ENCODE results near the gene USP8.

The USP8 gene

GRCh38 chr15:50476143-50476542 lies 51.9 kb downstream of the USP8 start:
- TF ChIP-seq TAF1 (IDR thresholded peaks at IDR 0.05; ENCODE audit: borderline replicate concordance, insufficient read depth, low read length) (no peak), SIN3A (IDR thresholded peaks at IDR 0.05; ENCODE audit: borderline replicate concordance, insufficient read depth, low read length) (no peak), FOXP2 (optimal IDR thresholded peaks at IDR 0.05; ENCODE audit: borderline replicate concordance, extremely low read depth, extremely low read length, insufficient read depth) (no peak), REST (IDR thresholded peaks at IDR 0.05; ENCODE audit: insufficient read depth in 1 of 2, low read depth in 2 of 2, low read length in 2 of 2) (no peak), POLR2AphosphoS5 (IDR thresholded peaks at IDR 0.05; ENCODE audit: low read depth, low read length) (no peak)

DNA sequence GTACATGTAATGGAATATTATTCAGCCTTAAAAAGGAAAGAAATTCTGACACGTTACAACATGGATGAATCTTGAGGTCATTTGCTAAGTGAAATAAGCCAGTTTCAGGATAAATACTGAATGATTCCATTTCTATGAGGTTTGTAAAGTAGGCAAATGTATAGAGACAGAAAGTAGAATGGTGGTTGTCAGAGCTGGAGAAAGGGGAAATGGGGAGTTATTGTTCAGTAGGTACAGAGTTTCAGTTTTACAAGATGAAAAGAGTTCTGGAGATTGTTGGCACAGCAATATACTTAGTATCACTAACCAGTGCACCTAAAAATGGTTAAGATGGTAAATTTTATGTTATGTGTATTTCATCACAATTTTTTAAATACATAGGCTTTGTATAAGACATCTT lies 60.6 kb downstream of the USP8 start:
- TF ChIP-seq FOXP2 (optimal IDR thresholded peaks at IDR 0.05; ENCODE audit: borderline replicate concordance, extremely low read depth, extremely low read length, insufficient read depth) (no peak), TAF1 (IDR thresholded peaks at IDR 0.05; ENCODE audit: borderline replicate concordance, insufficient read depth, low read length) (no peak), SIN3A (IDR thresholded peaks at IDR 0.05; ENCODE audit: borderline replicate concordance, insufficient read depth, low read length) (no peak), REST (IDR thresholded peaks at IDR 0.05; ENCODE audit: insufficient read depth in 1 of 2, low read depth in 2 of 2, low read length in 2 of 2) (no peak), POLR2AphosphoS5 (IDR thresholded peaks at IDR 0.05; ENCODE audit: low read depth, low read length) (no peak)

- TF ChIP-seq FOXP2 (optimal IDR thresholded peaks at IDR 0.05; ENCODE audit: borderline replicate concordance, extremely low read depth, extremely low read length, insufficient read depth) (no peak), POLR2AphosphoS5 (IDR thresholded peaks at IDR 0.05; ENCODE audit: low read depth, low read length) (no peak), TAF1 (IDR thresholded peaks at IDR 0.05; ENCODE audit: borderline replicate concordance, insufficient read depth, low read length) (no peak), SIN3A (IDR thresholded peaks at IDR 0.05; ENCODE audit: borderline replicate concordance, insufficient read depth, low read length) (no peak), REST (IDR thresholded peaks at IDR 0.05; ENCODE audit: insufficient read depth in 1 of 2, low read depth in 2 of 2, low read length in 2 of 2) (no peak)
Measured at GRCh38 chr15:50485389-50485788, 61.2 kb downstream of the USP8 start.

GRCh38 chr15:50487287-50487686 lies 63.1 kb downstream of the USP8 start:
- TF ChIP-seq SIN3A (IDR thresholded peaks at IDR 0.05; ENCODE audit: borderline replicate concordance, insufficient read depth, low read length): no peak

DNA sequence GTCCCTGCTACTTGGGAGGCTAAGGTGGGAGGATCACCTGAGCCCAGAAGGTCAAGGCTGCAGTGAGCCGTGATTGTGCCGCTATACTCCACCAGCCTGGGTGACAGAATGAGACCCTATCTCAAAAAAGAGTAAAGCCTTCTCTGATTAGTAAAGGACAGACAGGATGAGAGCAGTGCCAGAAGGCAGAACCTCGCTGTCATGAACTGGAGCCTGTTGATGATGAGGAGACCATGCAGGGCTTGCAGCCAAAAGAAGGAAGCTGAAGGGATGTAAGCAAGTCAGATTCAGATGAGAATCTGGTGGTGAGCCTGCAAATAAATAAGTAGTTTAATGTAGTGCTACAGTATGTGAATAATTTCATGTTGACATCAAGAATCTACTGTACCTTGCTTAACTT lies 69.4 kb downstream of the USP8 start:
- TF ChIP-seq REST (IDR thresholded peaks at IDR 0.05; ENCODE audit: insufficient read depth in 1 of 2, low read depth in 2 of 2, low read length in 2 of 2) (no peak), SIN3A (IDR thresholded peaks at IDR 0.05; ENCODE audit: borderline replicate concordance, insufficient read depth, low read length) (no peak), FOXP2 (optimal IDR thresholded peaks at IDR 0.05; ENCODE audit: borderline replicate concordance, extremely low read depth, extremely low read length, insufficient read depth) (no peak), TAF1 (IDR thresholded peaks at IDR 0.05; ENCODE audit: borderline replicate concordance, insufficient read depth, low read length) (no peak), POLR2AphosphoS5 (IDR thresholded peaks at IDR 0.05; ENCODE audit: low read depth, low read length) (no peak)

Data from PFSK-1 (cell line).